Raji (cell line): ENCODE measurements around the gene ATCAY.

ENCODE experiments used
- POLR2A ChIP-seq: IDR thresholded peaks from 2 replicates; pipeline ENCODE4 v1.6.1; 2011; ENCODE audit warnings: low read depth, low read length, control low read depth; ENCODE audit not compliant: insufficient read depth

ATCAY gene

GRCh38 chr19:3916033-3916432 is 35.5 kb downstream of the ATCAY start:
- no peak for TF ChIP-seq POLR2A

GRCh38 chr19:3919793-3920192 is 39.3 kb downstream of the ATCAY start:
- TF ChIP-seq POLR2A: no peak

- TF ChIP-seq POLR2A: no peak
These were observed 42.7 kb downstream of the ATCAY start for GRCh38 chr19:3923096-3923758.

GRCh38 chr19:3923912-3924311 is 43.4 kb downstream of the ATCAY start:
- no peak for TF ChIP-seq POLR2A

GRCh38 chr19:3931041-3931440 is 50.6 kb downstream of the ATCAY start:
- TF ChIP-seq POLR2A: no peak

- TF ChIP-seq POLR2A: no peak
These were observed 52.7 kb downstream of the ATCAY start, which contains the start of gene NMRK2 for GRCh38 chr19:3932931-3933810. NMRK2 (plus strand) TSS chr19:3933069; CDS start chr19:3933672, 603 bp downstream.

- TF ChIP-seq POLR2A: no peak
These were observed 56.3 kb downstream of the ATCAY start for GRCh38 chr19:3936506-3937442.

- TF ChIP-seq POLR2A: no peak
These were observed 62.4 kb downstream of the ATCAY start for GRCh38 chr19:3942790-3943409.

- TF ChIP-seq POLR2A: no peak
These were observed 63.7 kb downstream of the ATCAY start for GRCh38 chr19:3944018-3944721.

GRCh38 chr19:3945838-3946237 is 65.4 kb downstream of the ATCAY start:
- TF ChIP-seq POLR2A: no peak

- no peak for TF ChIP-seq POLR2A
These were observed 68.8 kb downstream of the ATCAY start for GRCh38 chr19:3949294-3949693.

GRCh38 chr19:3949997-3950859 is 69.7 kb downstream of the ATCAY start:
- no peak for TF ChIP-seq POLR2A
